Activated CD8-positive, alpha-beta memory T cell treated with anti-CD3 and anti-CD28 coated beads for 48 hours (primary cell): ENCODE measurements around the gene MSI2.
"Not testable (repeated sequence)": the region's sequence is repeated elsewhere in the genome, so short reads cannot be mapped to it uniquely, and the experiment has no call there.

Experiments
- DNase-seq, 3 experiments: peaks; one replicate each; pipeline ENCODE4 v3.0.0-alpha.2; 2020; ENCODE audit warnings: low read depth in 2 of 3, low spot score in 2 of 3

Gene MSI2

GRCh38 chr17:57255776-57256681 is at the start of gene MSI2:
MSI2 (plus strand) TSS chr17:57256523; CDS start chr17:57256743, 220 bp downstream.
- peak; percentile 63 to 75 (median 67) for DNase-seq

- no peak for DNase-seq
These were observed 49.4 kb upstream of the MSI2 start for GRCh38 chr17:57206928-57207327.

GRCh38 chr17:57207396-57207795 is 48.9 kb upstream of the MSI2 start:
- no peak for DNase-seq

- DNase-seq, result no peak
These were observed 46.1 kb upstream of the MSI2 start for GRCh38 chr17:57210224-57210553.

- no peak for DNase-seq
These were observed 45.3 kb upstream of the MSI2 start for GRCh38 chr17:57210972-57211411.

GRCh38 chr17:57211543-57211942 is 44.8 kb upstream of the MSI2 start:
- DNase-seq, result no peak

GRCh38 chr17:57213180-57213825 is 43.0 kb upstream of the MSI2 start:
- no peak for DNase-seq

GRCh38 chr17:57215317-57215716 is 41.0 kb upstream of the MSI2 start:
- no peak for DNase-seq

GRCh38 chr17:57221366-57222350 is 34.7 kb upstream of the MSI2 start:
- no peak for DNase-seq

- DNase-seq, result not testable (repeated sequence)
These were observed 33.9 kb upstream of the MSI2 start for GRCh38 chr17:57222422-57222821.

GRCh38 chr17:57225127-57225526 is 31.2 kb upstream of the MSI2 start:
- no peak for DNase-seq

GRCh38 chr17:57226793-57227192 is 29.5 kb upstream of the MSI2 start:
- no peak for DNase-seq

- no peak for DNase-seq
These were observed 27.4 kb upstream of the MSI2 start for GRCh38 chr17:57228911-57229310.

GRCh38 chr17:57234061-57234738 is 22.1 kb upstream of the MSI2 start:
- DNase-seq, result no peak

GRCh38 chr17:57234739-57235092 is 21.6 kb upstream of the MSI2 start:
- DNase-seq, result no peak

GRCh38 chr17:57235124-57235523 is 21.2 kb upstream of the MSI2 start:
- no peak for DNase-seq

- no peak for DNase-seq
These were observed 19.5 kb upstream of the MSI2 start for GRCh38 chr17:57236686-57237299.

GRCh38 chr17:57240648-57241047 is 15.7 kb upstream of the MSI2 start:
- no peak for DNase-seq

- no peak for DNase-seq
These were observed 14.2 kb upstream of the MSI2 start for GRCh38 chr17:57242148-57242547.

GRCh38 chr17:57243171-57243622 is 13.1 kb upstream of the MSI2 start:
- peak; percentile 39 to 64 (median 56) for DNase-seq
